Measurements from ENCODE around the gene YEATS2.

Gene YEATS2

DNA sequence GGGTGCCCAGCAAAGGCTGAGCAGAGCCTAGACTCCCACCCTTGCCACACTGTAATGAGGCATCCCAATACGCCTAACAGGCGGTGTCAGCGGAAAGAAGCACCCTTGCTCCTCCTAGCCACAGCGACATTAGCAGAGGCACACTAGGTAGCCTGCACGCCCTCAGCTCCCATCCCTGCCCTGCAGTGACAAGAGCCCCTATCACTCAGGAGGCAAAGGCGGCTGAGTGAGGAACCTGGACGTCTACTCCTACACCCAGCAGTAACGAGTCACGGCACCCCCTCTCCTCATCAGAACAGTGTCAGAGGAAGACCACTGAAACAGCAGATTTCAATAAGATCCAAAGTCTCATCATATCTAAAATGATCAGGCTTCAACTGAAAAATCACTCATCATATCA lies 139.8 kb downstream of the YEATS2 start:
- no peak for DNase-seq (ENCODE audit: low spot score)

DNA sequence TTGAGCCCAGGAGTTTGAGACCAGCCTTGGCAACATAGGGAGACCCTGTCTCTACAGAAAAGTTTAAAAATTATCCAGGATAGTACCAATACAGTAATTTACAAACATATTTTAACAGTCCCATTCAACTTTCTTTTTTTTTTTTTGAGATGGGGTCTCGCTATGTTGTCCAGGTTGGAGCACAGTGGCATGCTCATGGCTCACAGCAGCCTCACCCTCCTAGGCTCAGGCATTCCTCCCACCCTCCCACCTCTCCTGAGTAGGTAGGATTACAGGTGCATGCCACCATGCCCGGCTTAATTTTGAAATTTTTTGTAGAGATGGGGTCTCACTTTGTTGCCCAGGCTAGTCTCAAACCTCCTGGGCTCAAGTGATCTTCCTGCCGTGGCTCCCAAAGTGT lies 140.3 kb downstream of the YEATS2 start:
- DNase-seq (ENCODE audit: low spot score), result no peak

DNA sequence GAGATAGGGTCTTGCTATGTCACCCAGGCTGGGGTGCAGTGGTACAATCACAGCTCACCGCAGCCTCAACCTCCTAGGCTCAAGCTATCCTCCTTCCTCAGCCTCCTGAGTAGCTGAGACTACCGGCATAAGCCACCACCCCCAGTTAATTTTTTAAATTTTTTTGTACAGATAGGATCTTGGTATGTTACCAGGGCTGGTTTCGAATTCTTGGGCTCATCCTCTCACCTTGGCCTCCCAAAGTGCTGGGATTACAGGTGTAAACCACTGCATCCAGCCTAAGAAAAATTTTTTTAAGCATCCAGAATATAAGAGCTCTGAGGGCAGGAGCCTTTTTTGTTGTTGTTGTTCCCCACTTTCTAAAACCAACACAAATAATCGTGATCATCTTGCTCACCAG lies 142.2 kb downstream of the YEATS2 start:
- no peak for DNase-seq (ENCODE audit: low spot score)

DNA sequence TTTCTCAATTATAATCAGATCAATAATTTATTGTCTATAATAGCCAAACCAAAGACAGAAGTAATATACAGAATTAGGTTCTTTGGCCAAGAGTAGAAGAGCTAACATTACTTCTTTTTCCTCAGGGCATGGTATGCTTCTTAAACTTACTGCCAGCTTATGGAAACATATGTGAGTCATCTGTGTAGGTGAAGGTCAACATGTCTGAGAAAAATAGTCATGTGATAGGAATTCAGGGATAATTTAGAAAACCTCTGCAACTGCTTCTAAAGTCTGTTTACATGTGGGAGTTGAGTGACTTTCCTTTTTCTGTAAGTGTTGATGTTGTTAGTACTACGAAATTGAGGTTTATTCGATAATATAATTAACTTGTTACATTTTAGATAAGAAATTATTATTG lies 147.0 kb downstream of the YEATS2 start:
- peak; percentile 27 for DNase-seq (ENCODE audit: low spot score)

DNA sequence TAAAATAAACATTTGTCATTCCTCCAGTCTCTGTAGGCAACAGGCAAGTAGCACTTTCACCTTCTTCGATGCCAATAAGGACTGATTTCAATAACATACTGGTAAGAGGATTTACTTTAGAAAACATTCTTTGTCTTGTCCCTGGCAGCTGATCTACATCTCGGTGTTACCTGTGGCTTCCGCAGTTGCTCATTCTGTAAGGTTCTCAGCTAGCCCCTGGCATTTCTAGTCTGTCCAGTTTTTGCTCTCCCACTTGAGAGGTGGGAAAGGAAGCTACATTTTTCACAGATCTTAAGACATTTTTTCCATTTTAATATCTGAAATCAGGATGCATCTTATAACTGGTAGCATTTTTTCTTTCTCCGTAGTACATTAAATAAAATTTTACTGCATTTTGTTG lies 147.5 kb downstream of the YEATS2 start:
- no peak for DNase-seq (ENCODE audit: low spot score)

DNA sequence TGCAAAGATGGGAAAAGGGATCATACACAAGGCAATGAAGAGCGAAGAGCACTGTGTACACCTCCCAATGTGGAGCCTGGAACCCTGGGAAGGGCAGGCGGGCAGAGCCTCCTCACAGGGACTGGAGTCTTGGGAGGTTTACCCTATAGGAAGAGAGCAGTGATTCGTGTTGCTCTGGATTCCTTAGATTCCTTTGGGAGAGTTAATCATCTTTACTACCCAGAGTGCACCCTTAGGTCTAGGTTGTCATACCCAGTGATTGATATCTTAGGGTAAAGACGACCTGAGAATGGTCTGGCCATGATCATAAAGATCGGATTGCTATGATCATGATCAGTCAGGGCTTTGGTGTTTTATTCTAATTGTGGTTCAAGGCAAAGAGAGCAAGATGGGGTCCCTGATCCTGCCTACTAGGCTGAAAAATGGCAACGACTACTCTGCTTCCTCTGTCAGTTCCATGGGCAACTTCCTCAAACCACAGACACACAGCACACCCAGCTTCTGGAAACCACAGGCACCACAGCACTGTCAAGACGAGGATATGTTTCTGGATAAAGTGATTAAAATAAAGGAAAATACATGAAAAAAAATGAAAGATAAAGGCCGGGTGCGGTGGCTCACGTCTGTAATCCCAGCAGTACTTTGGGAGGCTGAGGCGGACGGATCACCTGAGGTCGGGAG lies 148.2 kb downstream of the YEATS2 start:
- no peak for DNase-seq (ENCODE audit: low spot score)

DNA sequence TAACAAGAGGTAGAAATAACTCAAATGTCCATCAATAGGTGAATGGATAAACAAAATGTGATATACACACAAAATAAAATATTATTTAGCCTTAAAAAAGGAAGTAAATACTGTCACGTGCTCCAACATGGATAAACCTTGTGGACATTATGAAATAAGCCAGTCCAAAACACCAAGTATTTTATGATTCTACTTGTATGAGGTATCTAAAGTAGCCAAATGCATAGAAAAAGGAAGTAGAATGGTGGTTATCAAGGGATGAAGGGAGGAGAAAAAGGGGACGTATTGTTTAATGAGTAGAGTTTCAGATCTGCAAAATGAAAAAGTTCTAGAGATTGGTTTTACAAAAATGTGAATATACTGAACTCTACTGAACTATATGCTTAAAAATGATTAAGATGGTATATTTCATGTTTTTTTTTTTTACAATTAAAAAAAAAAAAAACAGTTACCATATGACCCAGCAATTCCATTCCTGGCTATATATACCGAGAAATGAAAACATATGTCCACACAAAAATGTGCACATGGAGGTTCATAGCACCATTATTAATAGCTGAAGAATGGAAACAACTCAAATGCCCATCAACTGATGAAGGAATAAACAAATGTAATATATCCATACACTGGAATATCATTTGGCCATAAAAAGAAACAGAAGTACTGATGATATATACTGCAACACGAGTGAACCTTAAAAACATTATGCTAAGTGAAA lies 156.9 kb downstream of the YEATS2 start:
- no peak for DNase-seq (ENCODE audit: low spot score)

DNA sequence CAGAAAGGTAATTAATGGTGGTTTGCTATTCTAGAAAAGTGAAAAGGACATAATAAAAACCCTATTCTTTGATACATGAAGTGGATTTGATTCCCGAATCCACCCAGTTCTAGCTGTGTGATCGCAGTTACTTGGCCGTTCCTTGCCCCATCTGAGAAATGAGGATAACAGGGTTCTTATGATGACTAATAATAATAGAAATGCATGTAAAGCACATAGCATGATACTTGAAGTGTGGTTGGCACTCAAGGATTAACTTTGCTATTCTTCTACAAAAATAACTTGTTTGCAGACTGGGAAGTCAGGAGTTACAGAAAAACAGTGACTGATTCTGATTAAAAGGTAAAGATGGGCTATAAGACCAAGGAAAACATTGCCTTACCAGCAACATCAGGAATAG lies 160.3 kb downstream of the YEATS2 start:
- DNase-seq (ENCODE audit: low spot score), result no peak
